Glutamatergic neuron (in vitro differentiated cells): ENCODE measurements around the gene MICAL3. TPM values are rescaled to one million over a fixed set of nuclear protein-coding genes. Genes with fewer than 3 reads are reported as not detected.
A peak's percentile ranks its signal among the peaks of the same experiment; 100 is the strongest.

Experiments
- DNase-seq: peaks from one replicate; pipeline ENCODE4 v3.0.0; 2022
- H3K27ac Mint-ChIP-seq: one replicate; pipeline ENCODE4 v1.8.0; 2020; ENCODE audit warnings: mild to moderate bottlenecking, mixed read lengths, inconsistent platforms; ENCODE audit not compliant: unreplicated experiment
- H3K27me3 Mint-ChIP-seq: one replicate; pipeline ENCODE4 v1.8.0; 2020; ENCODE audit warnings: mild to moderate bottlenecking, moderate library complexity, mixed read lengths, inconsistent platforms; ENCODE audit not compliant: unreplicated experiment
- H3K36me3 Mint-ChIP-seq: one replicate; pipeline ENCODE4 v1.8.0; 2020; ENCODE audit warnings: mild to moderate bottlenecking, mixed read lengths, inconsistent platforms; ENCODE audit not compliant: unreplicated experiment
- H3K4me1 Mint-ChIP-seq: one replicate; pipeline ENCODE4 v1.8.0; 2020; ENCODE audit warnings: mild to moderate bottlenecking, low read depth, mixed read lengths, inconsistent platforms; ENCODE audit not compliant: unreplicated experiment
- H3K4me3 Mint-ChIP-seq: one replicate; pipeline ENCODE4 v1.8.0; 2020; ENCODE audit warnings: mild to moderate bottlenecking, mixed read lengths, inconsistent platforms; ENCODE audit not compliant: unreplicated experiment
- H3K9me3 Mint-ChIP-seq: one replicate; pipeline ENCODE4 v1.8.0; 2020; ENCODE audit warnings: mild to moderate bottlenecking, moderate library complexity, mixed read lengths, inconsistent platforms; ENCODE audit not compliant: unreplicated experiment
- total RNA-seq: library from RNA; stranded (reverse); fragmentation: NEBNext Ultra II Directional; extraction: Animal tissue kit (Norgen Biotek cat#: 25700); gene quantifications from one replicate; pipeline ENCODE4 v1.2.1, GENCODE V29; 2021; ENCODE audit not compliant: unreplicated experiment
- TF ChIP-seq, protein P1 (sequence below): fragments of 200-600 bp; sonication (generic); IDR thresholded peaks from one replicate; pipeline ENCODE4 v1.5.0; 2021; ENCODE audit not compliant: partially characterized antibody, unreplicated experiment

Gene MICAL3
- total RNA-seq, 1 donor from 2014 or later: 132 TPM

DNA sequence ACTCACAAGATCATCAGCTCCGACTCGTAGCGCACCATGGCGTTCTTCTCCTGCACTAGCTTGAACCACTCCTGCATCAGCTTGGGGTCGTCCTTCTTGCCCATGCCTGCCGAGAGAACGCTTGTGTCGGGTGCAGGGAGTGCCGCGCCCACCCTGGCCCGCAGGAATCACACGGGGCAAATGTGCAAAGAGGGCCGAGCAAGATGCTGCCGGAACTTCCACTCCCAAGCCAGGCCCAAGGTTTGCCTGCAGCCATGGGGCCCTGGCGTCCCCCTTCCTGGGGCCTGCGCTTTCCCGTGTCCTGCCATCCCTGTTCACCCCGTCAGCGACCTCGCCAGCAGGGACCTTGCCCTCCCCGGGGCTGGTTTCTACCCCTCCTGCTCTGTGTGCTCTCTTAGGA lies 233.2 kb downstream of the MICAL3 start:
- TF ChIP-seq, protein P1, sequence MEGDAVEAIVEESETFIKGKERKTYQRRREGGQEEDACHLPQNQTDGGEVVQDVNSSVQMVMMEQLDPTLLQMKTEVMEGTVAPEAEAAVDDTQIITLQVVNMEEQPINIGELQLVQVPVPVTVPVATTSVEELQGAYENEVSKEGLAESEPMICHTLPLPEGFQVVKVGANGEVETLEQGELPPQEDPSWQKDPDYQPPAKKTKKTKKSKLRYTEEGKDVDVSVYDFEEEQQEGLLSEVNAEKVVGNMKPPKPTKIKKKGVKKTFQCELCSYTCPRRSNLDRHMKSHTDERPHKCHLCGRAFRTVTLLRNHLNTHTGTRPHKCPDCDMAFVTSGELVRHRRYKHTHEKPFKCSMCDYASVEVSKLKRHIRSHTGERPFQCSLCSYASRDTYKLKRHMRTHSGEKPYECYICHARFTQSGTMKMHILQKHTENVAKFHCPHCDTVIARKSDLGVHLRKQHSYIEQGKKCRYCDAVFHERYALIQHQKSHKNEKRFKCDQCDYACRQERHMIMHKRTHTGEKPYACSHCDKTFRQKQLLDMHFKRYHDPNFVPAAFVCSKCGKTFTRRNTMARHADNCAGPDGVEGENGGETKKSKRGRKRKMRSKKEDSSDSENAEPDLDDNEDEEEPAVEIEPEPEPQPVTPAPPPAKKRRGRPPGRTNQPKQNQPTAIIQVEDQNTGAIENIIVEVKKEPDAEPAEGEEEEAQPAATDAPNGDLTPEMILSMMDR: no peak
- peaks cover 11% of the 10 kb centered on the region for H3K9me3 Mint-ChIP-seq
- no peak overlapping the region for H3K4me3 Mint-ChIP-seq
- peaks cover 19% of the 10 kb centered on the region for H3K4me1 Mint-ChIP-seq
- H3K36me3 Mint-ChIP-seq: no peaks in the 10 kb centered on the region
- H3K27me3 Mint-ChIP-seq: peaks cover 9% of the 10 kb centered on the region
- H3K27ac Mint-ChIP-seq: peak overlapping the region; percentile 38
- DNase-seq: no peak

DNA sequence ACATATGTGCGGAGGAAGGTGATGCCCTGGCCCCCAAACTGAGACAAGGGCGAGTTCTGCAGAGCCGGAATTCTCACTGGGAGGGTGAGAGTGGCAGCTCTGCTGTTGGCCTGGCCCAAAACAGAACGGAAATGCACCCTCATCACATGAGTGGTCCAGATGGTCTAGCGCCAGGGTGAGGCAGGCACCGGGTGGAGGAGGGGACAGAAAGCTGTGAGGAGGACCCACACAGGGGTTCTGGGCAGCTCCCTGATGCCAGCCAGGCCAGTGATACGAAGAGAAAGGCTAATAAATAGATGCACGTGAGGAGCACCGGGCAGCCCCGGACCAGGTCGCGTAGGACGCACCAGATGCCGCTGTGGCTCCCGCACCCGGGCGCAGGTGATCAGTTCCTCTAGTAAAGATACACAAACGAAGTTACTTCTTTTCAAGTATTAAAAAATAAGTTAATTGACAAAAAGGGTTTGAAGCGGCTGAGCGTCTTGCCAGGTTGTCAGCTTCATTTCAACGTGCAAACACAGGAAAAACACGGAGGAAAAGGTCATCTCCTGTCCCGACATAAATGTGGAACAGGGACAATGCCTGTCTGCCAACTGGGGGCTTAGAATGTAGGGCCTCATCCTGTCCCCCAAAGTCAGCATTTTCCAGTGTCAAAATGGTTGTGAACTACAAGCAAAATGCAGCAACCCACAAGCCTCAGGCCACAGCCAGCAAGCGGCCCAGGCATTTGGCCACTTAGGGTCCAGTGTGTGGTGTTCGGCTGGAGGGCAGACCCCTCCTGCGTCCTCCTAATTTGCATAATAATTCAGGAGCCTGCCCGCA lies 234.8 kb downstream of the MICAL3 start:
- Mint-ChIP-seq H3K9me3 (peaks cover 13% of the 10 kb centered on the region), H3K4me1 (peaks cover 19% of the 10 kb centered on the region)

DNA sequence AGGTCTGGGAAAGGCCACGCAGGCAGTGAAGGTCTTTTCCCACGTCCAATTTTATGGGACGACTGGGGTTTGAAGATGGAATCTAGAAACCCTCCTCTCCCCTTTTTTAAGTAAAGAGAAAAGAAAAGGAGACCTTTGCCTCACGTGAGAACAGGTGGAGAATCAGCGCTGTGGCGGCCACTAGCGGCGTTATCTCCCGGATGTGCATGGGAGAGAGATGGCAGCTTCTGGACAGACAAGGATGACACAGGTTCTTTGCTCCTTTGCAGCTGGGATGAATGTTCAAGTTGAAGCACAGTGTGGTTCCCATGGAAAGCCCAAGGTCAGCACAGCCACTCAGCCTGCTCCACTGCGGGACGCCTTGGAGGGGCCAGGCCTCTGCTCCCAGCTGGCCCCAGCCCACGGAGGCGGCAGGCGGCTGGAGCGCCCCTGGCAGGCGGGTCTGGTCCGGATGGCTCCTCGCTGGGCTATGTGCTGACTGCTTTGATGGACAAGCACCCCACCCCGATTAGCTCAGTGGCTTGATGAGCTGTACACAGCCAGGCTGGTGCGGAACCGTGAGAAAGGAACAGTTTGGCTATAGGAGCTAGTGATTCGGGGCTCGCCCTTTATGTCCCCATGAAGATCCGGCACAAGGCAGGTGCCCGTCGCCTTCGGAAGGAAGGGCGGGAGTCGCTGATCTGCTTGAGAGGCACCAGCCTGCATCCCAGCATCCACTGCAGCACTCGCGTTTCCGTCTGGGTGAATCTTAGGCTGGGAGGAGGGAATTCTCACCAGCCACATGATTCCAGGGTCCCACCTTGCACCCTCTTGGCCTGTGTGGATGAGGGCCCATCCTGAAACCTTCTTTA lies 235.6 kb downstream of the MICAL3 start:
- Mint-ChIP-seq H3K4me1 (peaks cover 22% of the 10 kb centered on the region), H3K36me3 (no peaks in the 10 kb centered on the region), H3K9me3 (peaks cover 15% of the 10 kb centered on the region), H3K27me3 (peaks cover 9% of the 10 kb centered on the region), H3K27ac (no peak overlapping the region), H3K4me3 (no peak overlapping the region)
- no peak for DNase-seq
- TF ChIP-seq, protein P1: no peak

More for the DNA sequence above, 234.8 kb downstream of the MICAL3 start:
- Mint-ChIP-seq H3K36me3 (no peaks in the 10 kb centered on the region), H3K27ac (no peak overlapping the region), H3K4me3 (no peak overlapping the region), H3K27me3 (peaks cover 9% of the 10 kb centered on the region)
- TF ChIP-seq, protein P1: no peak
- no peak for DNase-seq

DNA sequence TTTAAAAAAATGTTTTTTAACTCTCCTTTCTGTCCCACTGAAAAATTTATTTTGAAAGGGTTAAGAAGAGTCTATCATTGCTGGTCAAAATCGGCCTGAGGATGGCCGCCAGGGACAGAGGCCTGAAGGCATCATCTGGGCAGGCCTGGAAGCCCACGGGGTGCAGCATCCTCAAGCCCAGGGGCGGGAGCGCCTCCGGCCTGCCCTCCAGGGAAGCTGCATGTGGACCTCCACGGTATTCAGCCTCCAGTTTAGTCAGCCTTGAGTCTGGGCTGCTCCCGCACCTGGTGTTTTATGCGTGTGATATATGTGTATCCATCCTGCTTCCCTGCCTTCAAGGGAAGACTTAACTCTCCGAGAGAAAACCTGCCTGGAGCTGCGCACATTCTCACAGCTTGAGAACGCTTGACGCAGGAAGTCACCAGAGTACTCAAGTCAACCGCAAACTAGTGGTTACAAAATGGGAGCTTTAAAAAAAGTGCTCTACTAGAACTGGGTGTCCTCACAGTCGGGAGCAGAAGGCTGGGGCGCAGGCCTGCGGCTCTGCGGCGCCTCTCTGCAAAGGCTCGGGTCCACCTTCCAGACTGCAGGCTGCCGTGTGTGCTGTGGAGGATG lies 236.5 kb downstream of the MICAL3 start:
- H3K4me3 Mint-ChIP-seq: peak overlapping the region; percentile 61
- TF ChIP-seq, protein P1: no peak
- H3K9me3 Mint-ChIP-seq: peaks cover 15% of the 10 kb centered on the region
- H3K4me1 Mint-ChIP-seq: peaks cover 23% of the 10 kb centered on the region
- peak overlapping the region; percentile 95 for H3K27ac Mint-ChIP-seq
- DNase-seq: no peak
- peaks cover 9% of the 10 kb centered on the region for H3K27me3 Mint-ChIP-seq
- H3K36me3 Mint-ChIP-seq: no peaks in the 10 kb centered on the region
